Measurements from ENCODE around the gene STRADB.

Gene STRADB, protein sequence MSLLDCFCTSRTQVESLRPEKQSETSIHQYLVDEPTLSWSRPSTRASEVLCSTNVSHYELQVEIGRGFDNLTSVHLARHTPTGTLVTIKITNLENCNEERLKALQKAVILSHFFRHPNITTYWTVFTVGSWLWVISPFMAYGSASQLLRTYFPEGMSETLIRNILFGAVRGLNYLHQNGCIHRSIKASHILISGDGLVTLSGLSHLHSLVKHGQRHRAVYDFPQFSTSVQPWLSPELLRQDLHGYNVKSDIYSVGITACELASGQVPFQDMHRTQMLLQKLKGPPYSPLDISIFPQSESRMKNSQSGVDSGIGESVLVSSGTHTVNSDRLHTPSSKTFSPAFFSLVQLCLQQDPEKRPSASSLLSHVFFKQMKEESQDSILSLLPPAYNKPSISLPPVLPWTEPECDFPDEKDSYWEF

DNA sequence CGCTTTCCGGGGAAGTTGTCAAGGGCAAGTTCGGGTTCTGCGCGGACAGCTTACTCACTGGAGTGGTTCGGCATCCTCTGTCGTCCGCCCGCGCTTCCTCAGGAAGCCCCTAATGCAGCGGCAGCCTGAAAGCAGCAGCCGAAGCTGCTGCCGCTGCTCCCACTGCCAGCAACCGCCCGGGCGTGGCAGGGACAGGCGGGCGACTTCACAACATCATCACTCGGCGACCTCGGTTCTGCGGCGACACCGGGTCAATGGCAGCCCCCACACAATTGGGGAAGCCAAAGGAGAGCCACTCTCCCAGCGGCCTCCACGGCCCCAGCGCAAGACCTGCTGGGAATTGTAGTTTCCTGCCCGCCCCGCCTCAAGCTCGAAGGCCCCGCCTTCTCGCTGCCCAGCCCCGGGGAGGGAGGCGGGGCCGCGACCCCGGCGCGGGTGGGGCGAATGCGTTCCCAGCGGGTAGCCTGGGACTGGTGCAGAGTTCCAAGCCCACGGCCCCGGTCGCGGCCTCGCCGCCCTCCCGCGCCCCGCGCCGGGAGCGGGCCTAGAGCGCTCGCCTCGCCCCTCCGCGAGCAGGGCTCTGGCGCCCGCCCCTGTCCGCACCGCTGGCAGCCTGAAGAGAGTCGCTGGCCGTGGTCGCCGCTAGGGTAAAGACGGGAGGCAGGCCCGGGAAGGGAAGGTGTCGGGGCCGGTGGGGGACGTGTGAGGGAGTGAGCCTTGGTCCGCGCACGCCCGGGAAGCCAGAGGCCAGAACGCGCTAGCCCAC is at the start of gene STRADB, which contains the start of gene TRAK2:
Gene STRADB (plus strand): TSS at position 449 of the 766 bp plus-strand sequence. CDS start 3,101 bp downstream, outside the sequence.
Gene TRAK2 (minus strand): TSS at position 167 of the 766 bp plus-strand sequence. CDS start 30,951 bp downstream, outside the sequence.
- Histone ChIP-seq H3K36me3 (ENCODE audit: control insufficient read depth, insufficient read depth, low read length) (no peaks in the 10 kb centered on the region), H3K4me2 (ENCODE audit: low read length) (peak within 1 kb of the TSS; percentile 62), H2AFZ (peak within 1 kb of the TSS; percentile 84), H3K79me2 (peaks cover 31% of the 10 kb centered on the region), H3K4me3 (ENCODE audit: low read depth, low read length) (peak within 1 kb of the TSS; percentile 89), H3K9me3 (ENCODE audit: control insufficient read depth, low read length) (no peaks in the 10 kb centered on the region), H3K4me1 (peaks cover 9% of the 10 kb centered on the region), H3K27ac (peak within 1 kb of the TSS; percentile 64), H3K27me3 (ENCODE audit: control insufficient read depth, insufficient read depth, low read length) (no peaks in the 10 kb centered on the region), H3K9ac (peak within 1 kb of the TSS; percentile 21)
- TF ChIP-seq, protein P1, sequence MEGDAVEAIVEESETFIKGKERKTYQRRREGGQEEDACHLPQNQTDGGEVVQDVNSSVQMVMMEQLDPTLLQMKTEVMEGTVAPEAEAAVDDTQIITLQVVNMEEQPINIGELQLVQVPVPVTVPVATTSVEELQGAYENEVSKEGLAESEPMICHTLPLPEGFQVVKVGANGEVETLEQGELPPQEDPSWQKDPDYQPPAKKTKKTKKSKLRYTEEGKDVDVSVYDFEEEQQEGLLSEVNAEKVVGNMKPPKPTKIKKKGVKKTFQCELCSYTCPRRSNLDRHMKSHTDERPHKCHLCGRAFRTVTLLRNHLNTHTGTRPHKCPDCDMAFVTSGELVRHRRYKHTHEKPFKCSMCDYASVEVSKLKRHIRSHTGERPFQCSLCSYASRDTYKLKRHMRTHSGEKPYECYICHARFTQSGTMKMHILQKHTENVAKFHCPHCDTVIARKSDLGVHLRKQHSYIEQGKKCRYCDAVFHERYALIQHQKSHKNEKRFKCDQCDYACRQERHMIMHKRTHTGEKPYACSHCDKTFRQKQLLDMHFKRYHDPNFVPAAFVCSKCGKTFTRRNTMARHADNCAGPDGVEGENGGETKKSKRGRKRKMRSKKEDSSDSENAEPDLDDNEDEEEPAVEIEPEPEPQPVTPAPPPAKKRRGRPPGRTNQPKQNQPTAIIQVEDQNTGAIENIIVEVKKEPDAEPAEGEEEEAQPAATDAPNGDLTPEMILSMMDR (IDR thresholded peaks at IDR 0.05) = no peak

DNA sequence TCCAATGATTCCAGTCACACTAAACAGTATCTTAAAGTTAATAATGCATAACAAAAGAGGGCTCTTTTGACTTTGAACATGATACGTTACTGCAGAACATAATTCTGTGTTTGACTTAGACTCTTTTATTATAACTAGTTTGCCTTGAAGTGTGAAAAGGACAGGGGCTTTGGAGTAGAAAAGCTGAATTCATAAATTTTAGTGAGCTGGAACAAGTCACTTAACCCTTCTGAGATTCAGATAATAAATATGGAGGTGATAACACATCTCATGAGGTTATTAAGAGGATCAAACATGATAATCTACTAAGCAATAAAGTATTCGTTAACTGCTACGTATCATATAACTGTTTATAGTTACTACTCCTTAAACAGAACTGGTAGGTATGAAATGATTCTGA is 49.7 kb upstream of the STRADB start:
- no peak overlapping the region for H3K4me3 ChIP-seq (ENCODE audit: low read depth, low read length)
- H3K9me3 ChIP-seq (ENCODE audit: control insufficient read depth, low read length) = no peaks in the 10 kb centered on the region
- peaks cover 10% of the 10 kb centered on the region for H3K4me1 ChIP-seq
- no peak overlapping the region for H3K4me2 ChIP-seq (ENCODE audit: low read length)
- no peaks in the 10 kb centered on the region for H3K79me2 ChIP-seq
- TF ChIP-seq, protein P1 (IDR thresholded peaks at IDR 0.05) = no peak
- no peak overlapping the region for H3K9ac ChIP-seq
- H3K27me3 ChIP-seq (ENCODE audit: control insufficient read depth, insufficient read depth, low read length) = no peaks in the 10 kb centered on the region
- no peak overlapping the region for H2AFZ ChIP-seq
- H3K27ac ChIP-seq = no peak overlapping the region
- H3K36me3 ChIP-seq (ENCODE audit: control insufficient read depth, insufficient read depth, low read length) = no peaks in the 10 kb centered on the region

DNA sequence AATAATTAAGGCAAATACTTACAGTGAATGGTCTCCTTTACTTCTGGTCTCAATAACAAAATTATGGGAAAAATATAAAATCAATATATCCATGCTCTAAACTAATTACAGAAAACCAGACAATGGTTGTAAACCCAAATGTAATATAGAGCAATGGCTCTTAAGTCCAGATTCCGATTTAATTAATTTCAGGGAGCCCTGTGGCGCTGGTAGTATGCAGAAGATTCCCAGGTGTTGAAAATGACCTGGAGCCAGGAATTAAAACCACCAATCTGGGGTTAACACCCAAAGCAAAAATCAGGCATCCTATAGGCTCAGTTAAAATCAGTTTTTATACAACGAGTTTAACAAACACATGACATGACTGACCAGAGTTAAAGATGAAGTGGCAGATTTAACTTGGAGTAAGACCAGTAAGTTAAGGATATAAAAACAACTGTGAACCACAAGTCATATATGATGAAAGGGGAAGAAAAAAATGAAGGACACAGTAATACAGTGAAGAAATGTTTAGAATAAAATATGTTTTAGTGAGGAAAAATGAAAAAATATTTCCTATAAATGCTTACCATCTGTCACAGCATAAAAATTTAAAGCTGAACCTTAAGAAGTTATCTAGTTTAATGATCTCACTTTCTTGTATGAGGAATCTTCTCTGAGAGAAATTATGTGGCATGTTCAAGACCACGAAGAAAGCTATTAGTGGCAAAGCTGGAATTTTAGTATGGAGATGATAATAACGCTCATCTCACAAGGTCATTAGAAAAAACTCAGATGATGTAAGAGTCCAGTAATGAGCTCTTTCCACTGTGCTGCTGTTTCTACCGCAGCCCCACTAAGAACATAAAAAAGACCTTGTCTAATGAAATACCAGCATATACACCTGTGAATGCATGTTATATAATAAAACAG is 48.6 kb upstream of the STRADB start:
- H3K9ac ChIP-seq = no peak overlapping the region
- no peak overlapping the region for H3K27ac ChIP-seq
- TF ChIP-seq, protein P1 (IDR thresholded peaks at IDR 0.05) = no peak
- no peak overlapping the region for H3K4me3 ChIP-seq (ENCODE audit: low read depth, low read length)
- no peaks in the 10 kb centered on the region for H3K27me3 ChIP-seq (ENCODE audit: control insufficient read depth, insufficient read depth, low read length)
- peaks cover 10% of the 10 kb centered on the region for H3K4me1 ChIP-seq
- no peaks in the 10 kb centered on the region for H3K79me2 ChIP-seq
- no peaks in the 10 kb centered on the region for H3K36me3 ChIP-seq (ENCODE audit: control insufficient read depth, insufficient read depth, low read length)
- no peaks in the 10 kb centered on the region for H3K9me3 ChIP-seq (ENCODE audit: control insufficient read depth, low read length)
- no peak overlapping the region for H2AFZ ChIP-seq
- no peak overlapping the region for H3K4me2 ChIP-seq (ENCODE audit: low read length)

DNA sequence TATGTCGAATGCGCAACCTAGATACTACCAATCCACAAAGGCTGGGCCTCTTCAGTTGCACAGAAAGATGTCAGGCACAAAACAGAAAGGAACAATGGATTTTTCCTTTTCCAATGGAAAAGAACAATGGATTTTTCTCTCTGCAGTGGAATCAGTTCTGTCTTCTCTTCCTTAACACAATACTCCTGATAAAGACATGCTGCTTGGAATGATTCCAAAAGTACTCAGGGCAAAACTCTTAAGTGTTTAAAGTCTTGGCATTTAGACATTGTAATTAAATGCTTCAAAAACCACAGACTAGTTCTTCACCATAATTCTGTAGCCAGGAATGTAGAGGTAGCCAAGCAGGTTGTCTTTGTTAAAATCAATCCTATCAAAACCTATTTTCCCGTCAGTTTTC is 47.7 kb upstream of the STRADB start:
- Histone ChIP-seq H3K4me3 (ENCODE audit: low read depth, low read length) (no peak overlapping the region), H3K27me3 (ENCODE audit: control insufficient read depth, insufficient read depth, low read length) (no peaks in the 10 kb centered on the region), H3K9me3 (ENCODE audit: control insufficient read depth, low read length) (no peaks in the 10 kb centered on the region), H3K79me2 (no peaks in the 10 kb centered on the region), H3K4me1 (peaks cover 10% of the 10 kb centered on the region), H2AFZ (no peak overlapping the region), H3K27ac (no peak overlapping the region), H3K36me3 (ENCODE audit: control insufficient read depth, insufficient read depth, low read length) (no peaks in the 10 kb centered on the region), H3K4me2 (ENCODE audit: low read length) (peak overlapping the region; percentile 15), H3K9ac (no peak overlapping the region)
- TF ChIP-seq, protein P1 (IDR thresholded peaks at IDR 0.05) = no peak
